ENCODE data around the gene OXT. TPM values are rescaled to one million over a fixed set of nuclear protein-coding genes. Genes with fewer than 3 reads are reported as not detected.
A peak's percentile ranks its signal among the peaks of the same experiment; 100 is the strongest.
"Not testable (repeated sequence)": the region's sequence is repeated elsewhere in the genome, so short reads cannot be mapped to it uniquely, and the experiment has no call there.

The OXT gene
- 0.55 TPM in 1 of 2 replicates, not detected in the other for total RNA-seq

GRCh38 chr20:3071610-3072529 lies at the start of gene OXT:
Gene OXT (plus strand): TSS chr20:3071620. CDS start chr20:3071656, 36 bp downstream.
- Mint-ChIP-seq H3K27me3 (ENCODE audit: low read depth) (peaks cover 11% of the 10 kb centered on the region), H3K27ac (no peak within 1 kb of the TSS), H3K4me3 (ENCODE audit: low read depth) (peak within 1 kb of the TSS; percentile 84), H3K4me1 (ENCODE audit: low read depth) (peaks cover 19% of the 10 kb centered on the region), H3K36me3 (ENCODE audit: low read depth) (peaks cover 4% of the 10 kb centered on the region), H3K9me3 (no peaks in the 10 kb centered on the region)
- peak; percentile 49 for DNase-seq (ENCODE audit: low spot score)
- intact Hi-C loops (cut with micrococcal nuclease) = no loop called here

DNA sequence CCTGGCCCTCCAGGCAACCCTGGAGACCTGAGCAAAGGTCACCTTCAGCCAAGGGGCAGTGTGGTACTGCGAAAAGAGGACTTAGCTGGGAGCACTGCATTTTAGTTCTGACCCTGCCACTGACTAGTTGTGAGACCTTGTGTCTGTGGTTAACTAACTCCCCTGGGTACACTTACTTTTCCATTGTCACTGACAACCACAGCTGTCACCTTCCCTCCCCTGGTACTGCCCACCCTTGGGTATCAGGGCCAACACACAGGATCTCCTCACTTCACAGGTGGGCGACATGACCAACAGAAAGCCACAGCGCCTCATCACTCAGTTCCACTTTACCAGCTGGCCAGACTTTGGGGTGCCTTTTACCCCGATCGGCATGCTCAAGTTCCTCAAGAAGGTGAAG lies 49.6 kb upstream of the OXT start:
- H3K4me1 Mint-ChIP-seq (ENCODE audit: low read depth) = peaks cover 11% of the 10 kb centered on the region
- peaks cover 76% of the 10 kb centered on the region for H3K36me3 Mint-ChIP-seq (ENCODE audit: low read depth)
- peak overlapping the region; percentile 21 for H3K27ac Mint-ChIP-seq
- H3K4me3 Mint-ChIP-seq (ENCODE audit: low read depth) = no peak overlapping the region
- H3K27me3 Mint-ChIP-seq (ENCODE audit: low read depth) = no peaks in the 10 kb centered on the region
- intact Hi-C loops (cut with micrococcal nuclease) = no loop called here
- no peaks in the 10 kb centered on the region for H3K9me3 Mint-ChIP-seq
- no peak for DNase-seq (ENCODE audit: low spot score)

DNA sequence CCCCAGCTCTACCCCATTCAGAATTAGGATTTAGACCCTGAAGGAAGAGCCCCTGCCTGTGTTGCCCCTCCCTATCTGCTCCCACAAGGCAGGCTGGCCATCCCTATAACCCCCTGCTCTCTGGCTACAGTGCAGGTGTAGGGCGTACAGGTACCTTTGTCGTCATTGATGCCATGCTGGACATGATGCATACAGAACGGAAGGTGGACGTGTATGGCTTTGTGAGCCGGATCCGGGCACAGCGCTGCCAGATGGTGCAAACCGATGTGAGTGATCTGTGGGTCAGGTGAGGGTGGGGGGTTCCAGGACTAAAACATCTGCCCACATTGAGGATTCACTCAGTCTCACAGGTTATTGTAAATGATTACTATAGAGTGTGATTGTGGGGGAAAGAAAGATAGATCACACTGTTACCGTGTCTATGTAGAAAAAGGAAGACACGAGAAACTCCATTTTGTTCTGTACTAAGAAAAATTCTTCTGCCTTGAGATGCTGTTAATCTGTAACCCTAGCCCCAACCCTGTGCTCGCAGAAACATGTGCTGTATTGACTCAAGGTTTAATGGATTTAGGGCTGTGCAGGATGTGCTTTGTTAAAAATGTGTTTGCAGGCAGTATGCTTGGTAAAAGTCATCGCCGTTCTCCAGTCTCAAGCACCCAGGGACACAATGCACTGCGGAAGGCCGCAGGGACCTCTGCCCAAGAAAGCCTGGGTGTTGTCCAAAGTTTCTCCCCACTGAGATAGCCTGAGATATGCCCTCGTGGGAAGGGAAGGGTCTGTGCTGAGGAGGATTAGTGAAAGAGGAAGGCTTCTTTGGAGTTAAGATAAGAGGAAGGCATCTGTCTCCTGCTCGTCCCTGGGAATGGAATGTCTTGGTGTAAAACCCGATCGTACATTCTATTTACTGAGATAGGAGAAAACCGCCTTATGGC lies 48.6 kb upstream of the OXT start:
- H3K9me3 Mint-ChIP-seq; H3K4me1 Mint-ChIP-seq (ENCODE audit: low read depth); intact Hi-C loops (cut with micrococcal nuclease); H3K27me3 Mint-ChIP-seq (ENCODE audit: low read depth); H3K27ac Mint-ChIP-seq; H3K4me3 Mint-ChIP-seq (ENCODE audit: low read depth); DNase-seq (ENCODE audit: low spot score): not testable (repeated sequence)
- peaks cover 76% of the 10 kb centered on the region for H3K36me3 Mint-ChIP-seq (ENCODE audit: low read depth)

DNA sequence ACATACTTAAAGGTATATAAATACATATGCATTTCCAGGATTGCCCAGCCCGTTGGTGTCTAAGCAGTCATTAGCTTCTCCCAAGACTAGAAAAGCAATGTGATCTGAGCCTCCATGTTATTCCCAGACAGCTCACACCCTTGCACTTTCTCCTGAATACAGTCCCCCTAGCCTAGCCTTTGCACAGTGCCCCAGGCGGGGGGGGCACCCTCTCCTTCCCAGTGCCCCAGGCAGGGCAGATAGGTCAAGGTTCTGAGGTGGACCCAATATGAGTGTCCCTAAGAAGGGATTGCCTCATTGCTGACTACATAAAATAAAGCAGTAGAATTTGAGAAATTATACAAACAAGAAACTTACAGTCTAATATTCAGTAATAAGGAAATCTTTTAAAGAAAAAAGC lies 43.4 kb upstream of the OXT start:
- no peak for DNase-seq (ENCODE audit: low spot score)
- no peak overlapping the region for H3K4me3 Mint-ChIP-seq (ENCODE audit: low read depth)
- intact Hi-C loops (cut with micrococcal nuclease) = no loop called here
- no peaks in the 10 kb centered on the region for H3K27me3 Mint-ChIP-seq (ENCODE audit: low read depth)
- no peaks in the 10 kb centered on the region for H3K9me3 Mint-ChIP-seq
- peaks cover 4% of the 10 kb centered on the region for H3K4me1 Mint-ChIP-seq (ENCODE audit: low read depth)
- peaks cover 63% of the 10 kb centered on the region for H3K36me3 Mint-ChIP-seq (ENCODE audit: low read depth)
- no peak overlapping the region for H3K27ac Mint-ChIP-seq

DNA sequence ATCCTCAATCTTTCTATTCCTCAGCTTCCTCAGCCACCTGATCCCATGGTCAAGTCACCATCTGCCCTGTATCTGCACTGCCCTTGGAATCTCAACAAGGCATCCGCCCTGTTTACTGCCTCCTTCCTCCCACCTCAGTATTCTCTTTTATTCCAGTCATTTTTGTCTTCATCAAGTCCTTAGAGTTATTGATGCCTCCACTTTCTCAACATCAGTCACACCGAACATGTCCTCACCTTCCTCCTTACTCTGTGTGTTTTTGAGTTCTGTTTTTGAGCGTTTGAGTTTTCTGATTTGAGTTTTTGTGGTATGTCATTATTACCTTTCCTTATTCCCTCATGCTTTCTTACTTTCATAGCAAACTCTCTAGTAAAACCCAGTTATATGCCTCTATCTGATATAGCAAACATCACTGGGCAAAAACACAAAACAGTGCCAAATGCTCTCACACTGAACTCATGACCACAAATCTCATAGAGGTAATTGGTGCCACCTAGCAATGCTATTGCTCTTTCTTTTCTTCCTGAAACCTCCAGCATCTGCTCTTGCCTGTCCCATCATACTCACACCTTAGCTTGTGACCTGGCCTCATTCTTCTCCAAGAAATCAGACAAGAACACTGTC lies 39.8 kb upstream of the OXT start:
- no peak for DNase-seq (ENCODE audit: low spot score)
- peaks cover 57% of the 10 kb centered on the region for H3K36me3 Mint-ChIP-seq (ENCODE audit: low read depth)
- H3K4me3 Mint-ChIP-seq (ENCODE audit: low read depth) = no peak overlapping the region
- no peak overlapping the region for H3K27ac Mint-ChIP-seq
- intact Hi-C loops (cut with micrococcal nuclease) = loop anchor here (5.0 kb wide), 1 partner anchor 44 kb away; no protein-coding TSS in a partner anchor
- no peaks in the 10 kb centered on the region for H3K9me3 Mint-ChIP-seq
- peaks cover 4% of the 10 kb centered on the region for H3K4me1 Mint-ChIP-seq (ENCODE audit: low read depth)
- no peaks in the 10 kb centered on the region for H3K27me3 Mint-ChIP-seq (ENCODE audit: low read depth)

- peaks cover 54% of the 10 kb centered on the region for H3K36me3 Mint-ChIP-seq (ENCODE audit: low read depth)
- no peak overlapping the region for H3K4me3 Mint-ChIP-seq (ENCODE audit: low read depth)
- no peaks in the 10 kb centered on the region for H3K9me3 Mint-ChIP-seq
- intact Hi-C loops (cut with micrococcal nuclease) = loop anchor here (5.0 kb wide), 1 partner anchor 45 kb away; no protein-coding TSS in a partner anchor
- no peaks in the 10 kb centered on the region for H3K27me3 Mint-ChIP-seq (ENCODE audit: low read depth)
- no peak for DNase-seq (ENCODE audit: low spot score)
- peaks cover 4% of the 10 kb centered on the region for H3K4me1 Mint-ChIP-seq (ENCODE audit: low read depth)
- no peak overlapping the region for H3K27ac Mint-ChIP-seq
These were observed 38.8 kb upstream of the OXT start for GRCh38 chr20:3032624-3033023.

- Mint-ChIP-seq H3K27me3 (ENCODE audit: low read depth) (no peaks in the 10 kb centered on the region), H3K27ac (no peak overlapping the region), H3K4me3 (ENCODE audit: low read depth) (no peak overlapping the region), H3K4me1 (ENCODE audit: low read depth) (peaks cover 2% of the 10 kb centered on the region), H3K36me3 (ENCODE audit: low read depth) (peaks cover 72% of the 10 kb centered on the region), H3K9me3 (no peaks in the 10 kb centered on the region)
- DNase-seq (ENCODE audit: low spot score) = no peak
- intact Hi-C loops (cut with micrococcal nuclease) = no loop called here
These were observed 33.8 kb upstream of the OXT start for GRCh38 chr20:3037654-3038053.

GRCh38 chr20:3038454-3038853 lies 33.0 kb upstream of the OXT start:
- H3K9me3 Mint-ChIP-seq = no peaks in the 10 kb centered on the region
- H3K27ac Mint-ChIP-seq = peak overlapping the region; percentile 14
- peaks cover 2% of the 10 kb centered on the region for H3K4me1 Mint-ChIP-seq (ENCODE audit: low read depth)

DNA sequence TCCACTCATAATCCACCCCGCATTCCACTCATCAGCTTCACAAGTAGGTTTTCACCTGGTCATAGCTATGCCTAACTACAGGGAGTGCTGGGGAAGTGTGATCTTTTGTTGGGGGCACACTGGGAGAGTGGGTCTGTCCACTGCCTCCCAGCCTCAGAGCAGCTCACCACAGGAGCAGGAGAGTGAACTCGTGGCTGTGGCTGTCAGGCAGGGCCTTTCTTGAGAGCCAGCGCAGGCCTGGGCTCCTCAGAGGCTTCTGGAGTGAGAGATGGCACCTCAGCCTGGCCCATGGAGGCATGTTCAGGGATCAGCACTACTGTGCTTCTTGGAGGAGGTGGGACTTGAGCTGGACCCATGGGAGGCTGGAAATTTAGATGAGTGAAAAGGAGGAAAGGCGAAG lies 32.0 kb upstream of the OXT start:
- Mint-ChIP-seq H3K4me1 (ENCODE audit: low read depth) (peaks cover 2% of the 10 kb centered on the region), H3K4me3 (ENCODE audit: low read depth) (no peak overlapping the region), H3K27ac (peak overlapping the region; percentile 51), H3K9me3 (no peaks in the 10 kb centered on the region), H3K36me3 (ENCODE audit: low read depth) (peaks cover 69% of the 10 kb centered on the region), H3K27me3 (ENCODE audit: low read depth) (no peaks in the 10 kb centered on the region)
- no peak for DNase-seq (ENCODE audit: low spot score)
- intact Hi-C loops (cut with micrococcal nuclease) = no loop called here

More at GRCh38 chr20:3038454-3038853, 33.0 kb upstream of the OXT start:
- Mint-ChIP-seq H3K27me3 (ENCODE audit: low read depth) (no peaks in the 10 kb centered on the region), H3K36me3 (ENCODE audit: low read depth) (peaks cover 72% of the 10 kb centered on the region), H3K4me3 (ENCODE audit: low read depth) (no peak overlapping the region)
- intact Hi-C loops (cut with micrococcal nuclease) = no loop called here
- DNase-seq (ENCODE audit: low spot score) = no peak

DNA sequence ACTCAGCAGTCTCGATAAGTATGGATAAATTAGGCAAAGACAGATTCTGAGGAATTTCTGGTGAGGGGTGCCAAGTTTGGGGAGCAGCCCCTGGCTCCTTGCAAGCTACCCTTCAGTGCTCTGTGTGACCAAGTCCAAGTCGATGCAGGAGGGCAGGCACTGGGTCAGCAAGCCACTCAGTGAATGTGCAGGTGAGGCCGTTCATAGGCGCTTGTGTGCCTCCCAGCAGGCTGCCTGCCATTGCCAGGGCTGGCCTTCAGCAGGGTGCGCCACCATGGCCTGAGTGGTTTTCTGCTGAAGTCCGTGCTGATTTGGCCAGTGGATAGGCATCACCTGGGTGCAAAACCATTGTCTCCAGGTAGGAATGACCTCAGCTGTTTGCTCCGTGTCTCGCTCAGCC lies 31.3 kb upstream of the OXT start:
- intact Hi-C loops (cut with micrococcal nuclease) = no loop called here
- no peaks in the 10 kb centered on the region for H3K9me3 Mint-ChIP-seq
- no peaks in the 10 kb centered on the region for H3K27me3 Mint-ChIP-seq (ENCODE audit: low read depth)
- H3K4me1 Mint-ChIP-seq (ENCODE audit: low read depth) = peaks cover 5% of the 10 kb centered on the region
- DNase-seq (ENCODE audit: low spot score) = no peak
- H3K4me3 Mint-ChIP-seq (ENCODE audit: low read depth) = no peak overlapping the region
- peak overlapping the region; percentile 51 for H3K27ac Mint-ChIP-seq
- H3K36me3 Mint-ChIP-seq (ENCODE audit: low read depth) = peaks cover 64% of the 10 kb centered on the region

DNA sequence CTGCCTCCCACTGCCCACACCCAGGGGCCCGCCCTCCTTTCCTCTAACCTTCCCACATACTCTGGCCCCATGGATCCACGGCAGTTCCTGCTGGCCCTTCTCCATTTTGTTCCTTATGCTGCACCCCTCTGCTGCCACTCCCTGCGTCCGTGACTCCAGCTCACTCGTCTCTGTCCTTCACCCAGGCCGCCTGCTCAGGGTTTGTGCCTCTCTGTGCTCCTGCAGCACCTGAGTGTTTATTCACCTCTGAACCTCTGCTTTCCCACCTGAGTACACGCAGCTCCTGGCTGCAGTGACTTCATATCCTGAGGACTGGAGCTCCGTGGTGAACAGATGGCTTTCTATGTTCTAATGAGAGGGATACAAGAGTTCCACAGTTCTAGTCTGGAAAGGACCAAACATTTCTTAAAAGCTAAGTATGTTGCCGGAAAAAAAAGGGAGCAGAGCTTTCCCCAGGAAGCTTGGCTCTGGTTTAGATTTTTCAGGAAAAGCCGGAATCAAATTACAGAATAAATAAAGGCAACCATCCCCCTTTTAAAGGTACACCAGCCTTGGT lies 29.5 kb upstream of the OXT start:
- H3K36me3 Mint-ChIP-seq (ENCODE audit: low read depth) = peaks cover 57% of the 10 kb centered on the region
- H3K4me1 Mint-ChIP-seq (ENCODE audit: low read depth) = peaks cover 12% of the 10 kb centered on the region
- H3K4me3 Mint-ChIP-seq (ENCODE audit: low read depth) = no peak overlapping the region
- no peaks in the 10 kb centered on the region for H3K27me3 Mint-ChIP-seq (ENCODE audit: low read depth)
- H3K27ac Mint-ChIP-seq = no peak overlapping the region
- H3K9me3 Mint-ChIP-seq = no peaks in the 10 kb centered on the region
- intact Hi-C loops (cut with micrococcal nuclease) = no loop called here
- no peak for DNase-seq (ENCODE audit: low spot score)

- Mint-ChIP-seq H3K4me3 (ENCODE audit: low read depth) (no peak overlapping the region), H3K4me1 (ENCODE audit: low read depth) (peaks cover 12% of the 10 kb centered on the region)
- intact Hi-C loops (cut with micrococcal nuclease) = no loop called here
These were observed 28.8 kb upstream of the OXT start for GRCh38 chr20:3042625-3043024.

More at GRCh38 chr20:3042625-3043024, 28.8 kb upstream of the OXT start:
- Mint-ChIP-seq H3K27me3 (ENCODE audit: low read depth) (no peaks in the 10 kb centered on the region), H3K36me3 (ENCODE audit: low read depth) (peaks cover 58% of the 10 kb centered on the region), H3K9me3 (no peaks in the 10 kb centered on the region), H3K27ac (no peak overlapping the region)
- no peak for DNase-seq (ENCODE audit: low spot score)

Measured in activated T-helper 2 cell treated with anti-CD3 and anti-CD28 coated beads, Interferon-gamma antibody, Interleukin-2, Interleukin-4, amounts not matched to agents 10 μg/mL and 5 μg/mL and 100 μg/mL, durations not matched to agents 14 hours and 24 hours and 36 hours (primary cell).